Stimulated activated naive CD4-positive, alpha-beta T cell (primary cell): ENCODE results near the gene CACHD1.
"Not testable (repeated sequence)": the region's sequence is repeated elsewhere in the genome, so short reads cannot be mapped to it uniquely, and the experiment has no call there.

Experiments used
- DNase-seq, 6 experiments: peaks; one replicate each; lab custom pipeline; 2025; lab: John Stamatoyannopoulos, UW

The CACHD1 gene

DNA sequence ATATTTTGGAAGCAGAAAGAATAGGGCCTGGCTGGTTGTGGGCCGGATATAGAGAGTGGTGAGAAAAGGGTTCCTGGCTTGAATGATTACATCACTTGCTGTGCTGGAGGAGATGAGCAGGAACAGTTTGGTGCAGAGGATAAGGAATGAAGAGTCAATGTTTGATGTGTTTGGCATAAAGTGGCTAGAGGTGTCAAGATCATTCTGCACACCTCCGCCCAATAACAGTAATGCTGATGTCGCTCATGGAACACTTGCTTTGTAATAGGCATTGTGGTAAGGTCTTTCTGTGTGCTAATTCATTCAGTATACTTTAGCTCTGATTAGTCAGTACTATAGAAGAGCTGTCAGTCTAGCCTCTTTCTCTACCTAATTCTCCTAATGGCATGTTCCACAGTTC lies 226.9 kb downstream of the CACHD1 start:
- no peak for DNase-seq

DNA sequence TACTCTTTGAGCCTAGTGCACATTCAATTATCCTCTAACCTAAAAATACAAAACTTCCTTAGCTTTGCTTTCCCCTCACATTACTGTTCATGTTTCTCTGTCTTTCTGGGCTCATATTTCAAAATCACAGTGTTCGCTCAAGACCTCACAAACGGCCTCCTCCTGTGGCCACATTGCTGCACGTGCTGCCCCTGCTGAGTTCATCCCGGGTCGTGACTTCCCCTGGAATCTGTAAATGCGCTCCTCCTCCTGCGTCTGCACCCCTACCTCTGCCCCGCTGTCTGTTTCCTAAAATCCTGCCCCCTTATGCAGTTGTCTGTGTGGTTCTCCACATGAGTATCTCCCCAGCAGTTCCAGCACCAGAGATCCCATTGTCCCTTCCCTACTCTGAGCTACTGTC lies 229.4 kb downstream of the CACHD1 start:
- DNase-seq: no peak

DNA sequence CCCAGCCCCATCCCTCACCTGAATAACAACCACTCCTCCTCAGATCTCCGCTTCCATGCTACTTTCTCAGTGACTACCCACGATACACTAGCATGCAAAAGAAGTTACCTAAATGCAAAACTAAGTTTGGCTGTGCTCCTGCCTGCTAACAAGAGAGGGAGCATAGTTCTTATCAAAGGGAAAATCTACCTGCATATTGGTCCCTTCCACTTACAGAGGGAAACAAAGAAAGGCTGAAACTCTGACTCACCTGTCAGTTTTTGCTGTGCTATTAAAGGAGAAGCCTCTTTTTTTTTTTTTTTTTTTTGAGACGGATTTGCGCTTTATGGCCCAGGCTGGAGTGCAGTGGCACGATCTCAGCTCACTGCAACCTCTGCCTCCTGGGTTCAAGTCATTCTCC lies 231.1 kb downstream of the CACHD1 start:
- DNase-seq: no peak

DNA sequence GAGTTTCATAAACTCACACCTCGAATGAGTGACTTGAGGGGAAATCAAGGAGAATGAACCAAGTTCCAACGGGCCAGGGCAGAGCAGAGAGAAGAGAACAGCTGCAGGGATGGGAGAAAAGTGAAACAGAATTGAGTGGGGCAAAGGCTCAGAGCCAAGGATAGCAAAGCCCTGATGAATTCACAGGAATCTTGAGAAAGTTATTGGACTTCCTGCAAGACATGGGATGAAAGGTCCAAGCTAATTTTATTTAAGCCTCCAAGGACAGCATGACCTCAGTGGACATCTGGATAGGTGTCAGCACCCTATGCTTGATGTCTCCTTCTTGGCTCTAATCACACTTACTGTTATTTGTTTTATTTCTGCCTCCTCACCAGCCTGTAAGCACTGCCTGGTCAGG lies 232.0 kb downstream of the CACHD1 start:
- no peak for DNase-seq

DNA sequence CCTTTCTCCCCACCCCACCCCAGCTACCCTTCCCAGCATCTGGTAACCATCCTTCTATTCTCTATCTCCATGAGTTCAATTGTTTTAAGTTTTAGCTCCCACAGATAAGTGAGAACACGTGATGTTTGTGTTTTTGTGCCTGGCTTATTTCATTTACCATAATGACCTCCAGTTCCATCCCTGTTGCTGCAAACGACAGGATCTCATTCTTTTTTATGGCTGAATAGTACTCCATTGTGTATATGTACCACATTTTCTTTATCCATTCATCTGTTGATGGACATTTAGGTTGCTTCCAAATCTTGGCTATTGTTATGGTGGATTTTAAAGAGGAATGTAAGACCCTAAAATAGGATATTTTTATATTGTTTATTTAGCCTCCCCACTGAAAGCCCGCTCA lies 232.7 kb downstream of the CACHD1 start:
- not testable (repeated sequence) for DNase-seq

DNA sequence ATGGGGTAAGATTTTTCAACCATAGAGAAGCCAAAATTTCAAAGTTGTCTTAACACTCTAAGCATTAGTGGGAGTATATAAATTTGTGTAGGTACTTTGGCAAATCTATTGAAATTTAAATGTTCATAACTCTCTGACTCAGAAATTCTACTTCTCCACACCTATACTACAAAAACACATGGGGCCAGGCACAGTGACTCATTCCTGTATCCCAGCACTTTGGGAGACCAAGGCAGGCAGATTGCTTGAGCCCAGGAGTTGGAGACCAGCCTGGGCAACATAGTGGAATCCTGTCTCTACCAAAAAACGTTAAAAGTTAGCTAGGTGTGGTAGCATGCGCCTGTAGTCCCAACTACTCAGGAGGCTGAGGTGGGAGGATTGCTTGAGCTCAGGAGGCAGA lies 233.7 kb downstream of the CACHD1 start:
- no peak for DNase-seq

DNA sequence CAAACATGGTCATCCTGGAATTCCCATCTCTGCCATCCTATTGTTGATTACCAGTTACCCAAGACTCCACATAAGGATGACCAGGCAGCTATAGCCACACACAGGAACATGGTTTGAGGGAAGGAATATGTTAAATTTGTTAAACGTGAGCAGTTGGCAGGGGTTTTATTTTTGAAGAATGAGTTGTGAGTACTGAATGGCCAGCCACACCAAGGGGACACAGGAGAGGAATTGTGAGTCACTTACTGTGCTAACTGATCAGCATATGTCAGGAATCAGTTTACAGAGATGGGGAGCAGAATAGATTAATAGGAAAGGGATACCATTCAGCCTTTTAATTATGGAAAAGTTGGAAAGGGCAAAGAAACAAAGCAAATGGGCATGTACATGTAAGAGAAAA lies 235.7 kb downstream of the CACHD1 start:
- no peak for DNase-seq

DNA sequence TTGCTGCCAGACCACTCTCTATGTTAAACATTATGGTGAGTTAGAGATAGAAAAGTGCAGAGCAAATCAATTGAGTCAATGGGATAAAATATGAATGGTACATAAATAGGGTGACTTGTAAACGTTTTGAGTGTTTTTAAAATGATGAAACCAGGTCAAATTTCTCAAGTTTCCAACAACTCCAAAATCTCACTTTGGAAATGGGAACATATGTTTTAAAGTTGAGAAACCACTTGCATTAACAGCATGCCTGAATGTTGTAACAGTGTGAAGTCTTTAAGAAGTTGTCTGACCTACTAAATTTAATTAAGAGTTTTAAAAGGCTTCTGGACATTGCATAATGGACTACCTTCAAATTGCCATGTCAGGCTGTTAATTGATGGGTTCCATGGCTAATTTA lies 241.3 kb downstream of the CACHD1 start:
- DNase-seq: no peak

DNA sequence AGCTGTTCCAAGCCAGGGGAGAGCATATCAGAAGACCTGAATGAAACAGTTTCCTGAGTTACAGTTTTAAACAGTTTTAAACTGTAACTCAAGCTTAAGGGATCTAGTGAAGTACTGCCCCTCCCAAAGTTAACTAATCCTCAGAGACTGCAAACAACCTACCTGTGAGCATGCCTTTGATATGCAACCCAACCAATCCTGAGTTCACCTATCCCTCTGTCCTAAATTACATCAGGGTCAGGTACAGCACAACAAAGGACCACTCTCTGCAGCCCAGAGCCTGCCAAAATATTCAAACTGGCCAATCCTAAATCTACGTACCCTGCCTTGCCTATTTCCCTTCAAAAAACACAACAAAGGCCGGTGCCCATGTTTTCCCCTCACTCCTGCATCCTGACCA lies 242.1 kb downstream of the CACHD1 start:
- no peak for DNase-seq

DNA sequence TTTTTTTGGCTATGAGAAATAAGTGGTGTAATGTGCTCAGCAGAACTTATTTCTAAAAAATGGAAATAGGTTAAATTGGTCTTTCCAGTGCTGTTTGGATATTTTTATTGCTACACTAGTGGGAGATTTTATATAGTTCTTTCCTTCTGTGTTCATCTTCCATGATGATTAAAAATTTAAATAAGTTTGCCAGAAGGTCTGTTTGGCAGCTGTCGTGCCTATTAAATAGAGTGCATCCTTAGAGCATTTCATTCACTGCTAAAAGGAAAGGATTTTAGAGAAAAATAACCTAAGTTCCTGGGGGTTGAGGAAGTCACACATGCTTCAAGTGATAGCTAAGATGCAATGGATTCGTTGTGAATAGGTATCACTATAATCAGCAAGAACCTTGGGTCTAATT lies 245.3 kb downstream of the CACHD1 start:
- no peak for DNase-seq

DNA sequence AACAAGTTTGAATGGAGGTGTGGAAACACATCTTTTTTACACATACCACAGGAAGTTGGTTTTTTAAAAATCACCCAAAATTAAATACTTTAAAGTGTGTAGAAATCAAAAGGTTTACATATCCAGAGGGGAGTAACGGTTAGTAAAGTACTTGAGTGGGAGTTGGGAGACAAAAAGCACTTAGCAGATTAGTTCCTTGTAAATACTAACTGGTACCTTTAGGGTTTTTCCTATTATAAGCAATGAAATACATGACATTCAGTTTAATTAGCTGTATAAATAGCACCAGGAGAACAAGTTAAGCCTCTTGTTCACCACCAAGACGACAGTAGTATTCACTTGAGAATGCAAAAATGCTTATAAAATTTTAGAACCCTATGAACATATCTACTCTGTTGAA lies 251.2 kb downstream of the CACHD1 start:
- DNase-seq: no peak

DNA sequence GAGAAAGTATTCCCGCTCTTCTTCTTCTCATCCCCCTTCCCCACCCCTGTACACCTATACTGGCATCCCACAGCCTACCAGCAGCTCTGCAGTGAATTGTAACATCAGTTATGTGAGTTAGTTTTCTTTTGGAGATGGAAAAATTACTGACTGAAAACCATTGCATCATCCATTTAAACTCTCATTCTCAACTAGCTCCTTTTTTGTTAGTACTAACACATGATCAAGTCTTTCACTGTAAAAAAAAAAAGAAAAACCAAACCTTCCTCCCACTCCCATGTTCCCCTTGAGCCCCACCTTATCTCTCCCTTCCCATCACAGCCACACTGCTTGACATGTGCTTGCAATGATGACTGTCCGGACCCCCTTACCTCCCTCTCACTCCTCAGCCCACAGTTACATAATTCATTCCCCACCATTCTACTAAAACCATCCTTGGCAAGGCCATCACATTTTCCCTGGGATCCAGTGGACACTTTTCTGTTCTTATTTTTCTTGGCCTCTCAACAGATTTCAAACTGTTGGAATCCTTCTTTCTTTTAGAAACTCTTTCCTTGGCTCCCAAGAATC lies 251.7 kb downstream of the CACHD1 start:
- DNase-seq: no peak

DNA sequence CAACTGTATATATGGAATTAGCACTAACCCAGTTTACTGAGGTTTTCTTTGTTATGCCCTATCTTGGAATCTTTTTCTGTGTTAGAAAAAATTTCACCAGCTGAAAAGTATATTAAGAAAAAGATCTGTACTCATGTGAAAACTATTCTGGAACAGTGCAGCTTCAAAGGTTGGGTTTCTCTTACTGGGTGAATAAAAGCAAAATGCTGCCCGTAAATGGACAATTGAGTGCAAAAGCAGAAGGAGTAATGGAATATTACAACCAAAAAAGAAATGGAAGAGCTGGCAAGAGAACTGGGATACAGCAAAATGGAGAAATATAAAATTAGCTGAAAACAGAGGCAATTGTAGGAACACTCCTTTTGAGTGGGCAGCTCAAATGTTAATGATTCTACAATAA lies 257.9 kb downstream of the CACHD1 start:
- no peak for DNase-seq

DNA sequence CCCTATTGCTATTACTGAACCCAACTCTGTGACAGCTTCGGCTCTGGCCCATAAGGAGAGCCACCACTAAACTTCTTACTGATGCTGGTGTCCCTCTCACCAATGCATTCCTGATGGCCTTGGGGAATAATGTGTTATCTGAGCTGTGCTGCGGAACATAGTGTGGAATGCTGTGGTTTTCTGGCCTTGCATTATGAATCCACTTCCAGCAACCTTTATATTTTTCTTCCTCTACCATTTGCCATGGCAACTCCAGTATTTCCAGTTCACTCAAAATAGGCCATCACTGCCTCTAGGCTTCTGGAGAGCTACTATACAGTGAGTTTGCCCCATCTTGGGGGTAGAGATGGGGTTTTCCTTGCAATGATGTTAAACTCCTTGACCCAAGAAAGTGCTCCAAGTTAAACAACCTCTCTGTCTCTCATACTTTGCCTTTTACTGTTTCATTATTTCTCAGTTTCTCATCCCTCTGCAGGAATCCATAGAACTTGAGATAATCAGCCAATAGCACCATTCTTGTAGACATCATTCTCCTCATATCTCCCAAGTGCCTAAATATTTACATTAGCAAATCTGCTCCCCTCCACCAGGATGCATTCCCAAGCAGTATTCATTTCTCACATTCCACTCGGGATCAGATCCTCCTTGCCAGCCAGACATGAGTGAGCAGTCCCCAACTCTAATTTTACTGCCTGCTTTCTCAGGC lies 263.8 kb downstream of the CACHD1 start:
- DNase-seq: no peak

DNA sequence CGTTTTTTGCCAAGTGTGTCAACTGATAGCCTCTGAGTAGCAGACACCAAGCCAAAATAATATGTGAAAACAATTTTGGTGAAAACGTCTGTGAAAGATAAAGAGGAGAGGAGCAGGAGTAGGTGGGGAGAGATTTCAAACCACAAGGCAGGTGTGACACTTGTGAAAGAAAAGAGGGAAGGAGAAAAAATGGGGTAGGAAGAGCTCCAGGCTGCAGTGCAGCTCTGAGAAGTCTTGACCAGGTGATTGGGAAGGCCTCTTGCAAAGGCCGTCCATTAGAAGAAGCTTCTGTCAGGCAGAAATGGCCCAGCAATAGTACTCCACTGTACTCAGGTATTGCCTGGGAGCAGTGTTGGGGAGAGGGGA lies 264.3 kb downstream of the CACHD1 start:
- no peak for DNase-seq

DNA sequence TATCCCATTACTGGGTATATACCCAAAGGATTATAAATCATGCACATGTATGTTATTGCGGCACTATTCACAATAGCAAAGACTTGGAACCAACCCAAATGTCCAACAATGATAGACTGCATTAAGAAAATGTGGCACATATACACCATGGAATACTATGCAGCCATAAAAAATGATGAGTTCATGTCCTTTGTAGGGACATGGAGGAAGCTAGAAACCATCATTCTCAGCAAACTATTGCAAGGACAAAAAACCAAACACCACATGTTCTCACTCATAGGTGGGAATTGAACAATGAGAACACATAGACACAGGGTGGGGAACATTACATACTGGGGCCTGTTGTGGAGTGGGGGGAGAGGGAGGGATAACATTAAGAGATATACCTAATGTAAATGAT lies 270.8 kb downstream of the CACHD1 start:
- not testable (repeated sequence) for DNase-seq
